Liver (tissue), 9 donors: ENCODE data around the gene SIRT2. TPM values are rescaled to one million over a fixed set of nuclear protein-coding genes. Genes with fewer than 3 reads are reported as not detected.
A peak's percentile ranks its signal among the peaks of the same experiment; 100 is the strongest.

Experiments
- DNase-seq: peaks from one replicate; pipeline ENCODE4 v3.0.0-alpha.2; 2017; ENCODE audit warnings: low spot score
- H3K27ac ChIP-seq, 2 donors: one replicate each; pipeline ENCODE4 v1.7.0; 2013; ENCODE audit warnings: inconsistent platforms in 2 of 2, low read length in 2 of 2, control low read depth in 1 of 2, low read depth in 1 of 2, mild to moderate bottlenecking in 1 of 2
- H3K27me3 ChIP-seq, 4 donors: one replicate each; pipeline versions ENCODE4 v1.6.1 to v1.7.0; 2013; ENCODE audit warnings: low read length in 3 of 4, inconsistent platforms in 1 of 4, mild to moderate bottlenecking in 1 of 4, moderate library complexity in 1 of 4; ENCODE audit not compliant: control insufficient read depth in 4 of 4, insufficient read depth in 4 of 4
- H3K36me3 ChIP-seq, 4 donors: one replicate each; pipeline versions ENCODE4 v1.6.1 to v1.7.0; 2013; ENCODE audit warnings: low read length in 3 of 4, mild to moderate bottlenecking in 3 of 4, low read depth in 1 of 4, moderate library complexity in 1 of 4; ENCODE audit not compliant: control insufficient read depth in 4 of 4, insufficient read depth in 3 of 4
- H3K4me1 ChIP-seq, 4 donors: one replicate each; pipeline versions ENCODE4 v1.6.1 to v1.7.0; 2013; ENCODE audit warnings: low read length in 3 of 4, mild to moderate bottlenecking in 3 of 4, moderate library complexity in 1 of 4; ENCODE audit not compliant: control insufficient read depth in 4 of 4, insufficient read depth in 4 of 4
- H3K4me3 ChIP-seq, 3 donors: one replicate each; pipeline versions ENCODE4 v1.6.1 to v1.7.0; 2013; ENCODE audit warnings: low read length in 3 of 3, control low read depth in 1 of 3, low read depth in 1 of 3, mild to moderate bottlenecking in 1 of 3
- H3K9ac ChIP-seq, 2 donors: one replicate each; pipeline ENCODE4 v1.7.0; 2013; ENCODE audit warnings: low read length in 2 of 2, mild to moderate bottlenecking in 2 of 2, moderate library complexity in 2 of 2, control low read depth in 1 of 2, low read depth in 1 of 2
- H3K9me3 ChIP-seq, 4 donors: one replicate each; pipeline versions ENCODE4 v1.6.1 to v1.7.0; 2013; ENCODE audit warnings: low read length in 3 of 4; ENCODE audit not compliant: control insufficient read depth in 4 of 4
- ATF3 ChIP-seq: IDR thresholded peaks from 2 replicates; pipeline ENCODE4 v1.6.1; 2016; ENCODE audit warnings: antibody characterized with exemption
- CTCF ChIP-seq: fragments of 150-350 bp; IDR thresholded peaks from 2 replicates; pipeline ENCODE4 v1.5.1; 2017; ENCODE audit warnings: improper control_type of control experiment, low read depth, low read length; ENCODE audit not compliant: missing input control
- EGR1 ChIP-seq, 2 donors: IDR thresholded peaks; 2 replicates each; pipeline ENCODE4 v1.6.1; 2016 to 2018; ENCODE audit warnings: antibody characterized with exemption in 2 of 2, low read depth in 2 of 2
- FOXA1 ChIP-seq: IDR thresholded peaks from 2 replicates; pipeline ENCODE4 v1.6.1; 2016; ENCODE audit warnings: antibody characterized with exemption
- FOXA2 ChIP-seq: IDR thresholded peaks from 2 replicates; pipeline ENCODE4 v1.6.1; 2016; ENCODE audit warnings: antibody characterized with exemption
- GABPA ChIP-seq, 2 donors: IDR thresholded peaks in 1 of 2; conservative IDR thresholded peaks in 1 of 2; 2 replicates each; pipeline ENCODE4 v1.6.1; 2016; ENCODE audit warnings: antibody characterized with exemption in 2 of 2, mild to moderate bottlenecking in 1 of 2, moderate library complexity in 1 of 2
- HNF4A ChIP-seq, 2 donors: conservative IDR thresholded peaks; 2 replicates each; pipeline ENCODE4 v1.6.1; 2016; ENCODE audit warnings: antibody characterized with exemption in 2 of 2, mild to moderate bottlenecking in 2 of 2
- HNF4G ChIP-seq: IDR thresholded peaks from 2 replicates; pipeline ENCODE4 v1.6.1; 2016; ENCODE audit warnings: antibody characterized with exemption
- JUND ChIP-seq, 2 donors: IDR thresholded peaks; 2 replicates each; pipeline ENCODE4 v1.6.1; 2016; ENCODE audit warnings: antibody characterized with exemption in 2 of 2
- MAX ChIP-seq: IDR thresholded peaks from 2 replicates; pipeline ENCODE4 v1.6.1; 2016; ENCODE audit warnings: antibody characterized with exemption
- NR2F2 ChIP-seq: IDR thresholded peaks from 2 replicates; pipeline ENCODE4 v1.6.1; 2016; ENCODE audit warnings: antibody characterized with exemption
- RAD21 ChIP-seq, 2 donors: IDR thresholded peaks; 2 replicates each; pipeline ENCODE4 v1.6.1; 2016; ENCODE audit warnings: antibody characterized with exemption in 2 of 2, mild to moderate bottlenecking in 2 of 2
- REST ChIP-seq: IDR thresholded peaks from 2 replicates; pipeline ENCODE4 v1.6.1; 2016; ENCODE audit warnings: antibody characterized with exemption, mild to moderate bottlenecking
- RXRA ChIP-seq, 2 donors: IDR thresholded peaks; 2 replicates each; pipeline ENCODE4 v1.6.1; 2017 to 2018; ENCODE audit warnings: antibody characterized with exemption in 2 of 2, mild to moderate bottlenecking in 1 of 2
- SP1 ChIP-seq: IDR thresholded peaks from 2 replicates; pipeline ENCODE4 v1.6.1; 2018; ENCODE audit warnings: antibody characterized with exemption, mild to moderate bottlenecking
- TAF1 ChIP-seq: conservative IDR thresholded peaks from 2 replicates; pipeline ENCODE4 v1.6.1; 2016; ENCODE audit warnings: antibody characterized with exemption, mild to moderate bottlenecking
- YY1 ChIP-seq: IDR thresholded peaks from 2 replicates; pipeline ENCODE4 v1.6.1; 2016; ENCODE audit warnings: antibody characterized with exemption, mild to moderate bottlenecking
- ZBTB33 ChIP-seq: IDR thresholded peaks from 2 replicates; pipeline ENCODE4 v1.6.1; 2016; ENCODE audit warnings: antibody characterized with exemption
- WGBS: extraction: QIAGEN DNeasy Blood & Tissue Kit; methylation state at CpG from one replicate; pipeline ENCODE4 v1.1.7; 2013; 5-methylcytosine and 5-hydroxymethylcytosine counted together
- polyA plus RNA-seq, 2 donors: library from polyadenylated mRNA; stranded (reverse) in 1 of 2; unstranded in 1 of 2; fragments of 200-250 nt in 1 of 2; fragments of >200 nt in 1 of 2; fragmentation: Nextera tagmentation in 1 of 2; extraction: Ambion mirVana in 1 of 2; gene quantifications; one replicate each; pipeline versions ENCODE4 v1.2.1 to v1.2.3, GENCODE V29; 2013 to 2015
- total RNA-seq, 2 donors: library from RNA; depleted of rRNA; stranded (reverse); fragments of >200 nt; gene quantifications; one replicate each; pipeline ENCODE4 v1.2.3, GENCODE V29; 2014
- donor health status: healthy.
- donor health status: healthy.
- donor health status: healthy.
- donor health status: healthy.
- donor health status: healthy.

Gene SIRT2
- total and polyA plus RNA-seq, 4 donors, result 21.8 to 42.2 (median 26.9) TPM

GRCh38 chr19:38836159-38836982, 63.0 kb downstream of the SIRT2 start:
- H3K27ac ChIP-seq, result peak overlapping the region; percentile 69 to 73
- 82% methylated on average over 8 of the region's 8 CpGs for WGBS

GRCh38 chr19:38834590-38834989, 64.8 kb downstream of the SIRT2 start:
- Histone ChIP-seq H3K9ac (no peak overlapping the region), H3K4me1 (peaks cover 13 to 71% (median 55%) of the 10 kb centered on the region in 4 donors), H3K27me3 (no peaks in the 10 kb centered on the region), H3K9me3 (no peaks in the 10 kb centered on the region), H3K36me3 (peaks cover 17 to 35% (median 32%) of the 10 kb centered on the region in 4 donors), H3K27ac (peak overlapping the region; percentile 7 to 31), H3K4me3 (no peak overlapping the region)
- TF ChIP-seq ZBTB33 (no peak), GABPA (IDR thresholded peaks at IDR 0.05 in 1 of 2, conservative IDR thresholded peaks at IDR 0.05 in 1 of 2) (no peak), FOXA1 (no peak), REST (no peak), HNF4G (no peak), CTCF (no peak), YY1 (no peak), RXRA (IDR thresholded peaks at IDR 0.05) (no peak), TAF1 (no peak), HNF4A (conservative IDR thresholded peaks at IDR 0.05) (no peak), ATF3 (no peak), EGR1 (IDR thresholded peaks at IDR 0.05; ENCODE audit: low read depth in 2 of 2) (no peak), RAD21 (IDR thresholded peaks at IDR 0.05) (no peak), MAX (no peak), SP1 (no peak), FOXA2 (no peak), JUND (IDR thresholded peaks at IDR 0.05) (no peak), NR2F2 (no peak)
- 97% methylated on average over 6 of the region's 6 CpGs for WGBS
- DNase-seq, result no peak

More at GRCh38 chr19:38836159-38836982, 63.0 kb downstream of the SIRT2 start:
- no peaks in the 10 kb centered on the region for H3K27me3 ChIP-seq
- peaks cover 13 to 64% (median 54%) of the 10 kb centered on the region in 4 donors for H3K4me1 ChIP-seq
- TF ChIP-seq ZBTB33, result no peak
- no peak for TF ChIP-seq YY1
- no peak for TF ChIP-seq FOXA2
- H3K9ac ChIP-seq, result no peak overlapping the region
- peaks cover 15 to 47% (median 44%) of the 10 kb centered on the region in 4 donors for H3K36me3 ChIP-seq
- no peaks in the 10 kb centered on the region for H3K9me3 ChIP-seq
- H3K4me3 ChIP-seq, result no peak overlapping the region
- no peak for DNase-seq
